PC-9 (cell line): ENCODE measurements around the gene PSMG2.

Experiments used
- CTCF ChIP-seq: fragments of 200-600 bp; sonication (generic); conservative IDR thresholded peaks from 2 replicates; pipeline ENCODE4 v1.6.1; 2017; ENCODE audit warnings: mixed run types, antibody characterized with exemption, mild to moderate bottlenecking, moderate library complexity
- EZH2 ChIP-seq: fragments of 200-600 bp; sonication (generic); IDR thresholded peaks from 2 replicates; pipeline ENCODE4 v1.8.0; 2017; ENCODE audit warnings: antibody characterized with exemption, low read depth

GRCh38 chr18:12765586-12765985, 62.7 kb downstream of the PSMG2 start:
- TF ChIP-seq CTCF: no peak
- TF ChIP-seq EZH2: no peak
